Measurements from ENCODE around the gene STRN3. TPM values are rescaled to one million over a fixed set of nuclear protein-coding genes. Genes with fewer than 3 reads are reported as not detected.

Gene STRN3
- total and polyA plus RNA-seq, 2 of the 8 experiments (the other 6 are each of a cell fraction or from before 2014, with no cell fraction given): 8.7 to 38.1 TPM

GRCh38 chr14:31003284-31003683 is 22.9 kb downstream of the STRN3 start (continued):
- TF ChIP-seq CHD7 (IDR thresholded peaks at IDR 0.05; ENCODE audit: insufficient replicate concordance, low read length): no peak
- no peak for TF ChIP-seq ASH2L (IDR thresholded peaks at IDR 0.05; ENCODE audit: low read length)
- no peak for TF ChIP-seq YY1 (IDR thresholded peaks at IDR 0.05; ENCODE audit: low read depth, low read length)
- no peak for TF ChIP-seq HDAC6 (IDR thresholded peaks at IDR 0.05; ENCODE audit: low read depth, low read length)
- TF ChIP-seq BACH1 (IDR thresholded peaks at IDR 0.05; ENCODE audit: low read length): no peak
- TF ChIP-seq TBP (IDR thresholded peaks at IDR 0.05; ENCODE audit: low read depth, low read length): no peak
- TF ChIP-seq CHD1 (IDR thresholded peaks at IDR 0.05; ENCODE audit: low read depth, low read length): no peak

Measured in H1 (cell line).